Activated CD4-positive, alpha-beta T cell treated with anti-CD3 and anti-CD28 coated beads, Interleukin-2, amount 10 ng/mL, durations not matched to agents 24 days and 14 days (primary cell): ENCODE measurements around the gene FYB2. TPM values are rescaled to one million over a fixed set of nuclear protein-coding genes. Genes with fewer than 3 reads are reported as not detected.

Experiments used
- DNase-seq: peaks from one replicate; pipeline ENCODE4 v3.0.0; 2022
- H3K27ac Mint-ChIP-seq: one replicate; pipeline ENCODE4 v1.8.0; 2022; ENCODE audit warnings: mild to moderate bottlenecking, mixed read lengths
- H3K27me3 Mint-ChIP-seq: one replicate; pipeline ENCODE4 v1.8.0; 2022; ENCODE audit warnings: mixed read lengths
- H3K36me3 Mint-ChIP-seq: one replicate; pipeline ENCODE4 v1.8.0; 2022; ENCODE audit warnings: low read depth, mild to moderate bottlenecking, mixed read lengths
- H3K4me1 Mint-ChIP-seq: one replicate; pipeline ENCODE4 v1.8.0; 2021; ENCODE audit warnings: mixed read lengths
- H3K4me3 Mint-ChIP-seq: one replicate; pipeline ENCODE4 v1.8.0; 2022; ENCODE audit warnings: mild to moderate bottlenecking, moderate library complexity, mixed read lengths
- H3K9me3 Mint-ChIP-seq: one replicate; pipeline ENCODE4 v1.8.0; 2021; ENCODE audit warnings: mixed read lengths
- intact Hi-C: fragments of 100-400 bp; cut with micrococcal nuclease; formaldehyde crosslinking; loops from one replicate; pipeline ENCODE4 v1.15.1; 2023
- total RNA-seq: library from RNA; stranded (reverse); gene quantifications from 2 replicates; pipeline ENCODE4 v1.2.3, GENCODE V29; 2022

FYB2 gene
- total RNA-seq, 1 donor from 2014 or later, result not detected

DNA sequence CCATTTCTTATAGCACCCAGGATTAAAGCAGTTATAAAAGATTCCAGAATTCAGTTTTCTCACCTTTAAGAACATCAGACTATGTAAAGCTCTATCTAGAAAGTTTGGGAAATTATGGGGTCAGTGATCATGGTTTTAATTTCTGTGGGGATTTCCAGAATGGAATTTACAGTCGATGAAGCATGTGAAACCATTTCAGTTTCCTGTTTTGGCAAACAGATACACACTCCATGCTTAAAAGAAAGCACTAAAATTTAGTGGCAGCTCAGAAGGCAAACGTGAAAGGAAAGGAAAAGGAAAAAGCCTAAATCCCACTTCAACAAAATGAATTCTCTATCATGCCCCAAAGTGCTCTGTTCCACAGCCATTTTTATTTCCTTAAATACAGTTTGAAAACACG lies 60.4 kb downstream of the FYB2 start:
- Mint-ChIP-seq H3K4me3 (no peak overlapping the region), H3K36me3 (no peaks in the 10 kb centered on the region)

GRCh38 chr1:56758135-56758534 lies 61.1 kb downstream of the FYB2 start:
- no peaks in the 10 kb centered on the region for H3K4me1 Mint-ChIP-seq
- DNase-seq, result no peak
- intact Hi-C loops, result no loop called here
- H3K27ac Mint-ChIP-seq, result no peak overlapping the region
- H3K36me3 Mint-ChIP-seq, result no peaks in the 10 kb centered on the region
- no peak overlapping the region for H3K4me3 Mint-ChIP-seq
- H3K9me3 Mint-ChIP-seq, result no peaks in the 10 kb centered on the region
- H3K27me3 Mint-ChIP-seq, result peaks cover 2% of the 10 kb centered on the region

More for the DNA sequence above, 60.4 kb downstream of the FYB2 start:
- Mint-ChIP-seq H3K9me3 (no peaks in the 10 kb centered on the region), H3K4me1 (no peaks in the 10 kb centered on the region), H3K27ac (no peak overlapping the region), H3K27me3 (peaks cover 2% of the 10 kb centered on the region)
- no peak for DNase-seq
- intact Hi-C loops, result no loop called here

GRCh38 chr1:56755911-56756310 lies 63.3 kb downstream of the FYB2 start:
- no peak overlapping the region for H3K27ac Mint-ChIP-seq
- DNase-seq, result no peak
- intact Hi-C loops, result no loop called here

GRCh38 chr1:56754708-56755479 lies 64.3 kb downstream of the FYB2 start:
- no peaks in the 10 kb centered on the region for H3K9me3 Mint-ChIP-seq
- DNase-seq, result no peak
- H3K4me3 Mint-ChIP-seq, result no peak overlapping the region
- no peaks in the 10 kb centered on the region for H3K36me3 Mint-ChIP-seq
- H3K27ac Mint-ChIP-seq, result no peak overlapping the region
- intact Hi-C loops, result no loop called here
- H3K4me1 Mint-ChIP-seq, result no peaks in the 10 kb centered on the region
- H3K27me3 Mint-ChIP-seq, result no peaks in the 10 kb centered on the region

More at GRCh38 chr1:56755911-56756310, 63.3 kb downstream of the FYB2 start:
- H3K36me3 Mint-ChIP-seq, result no peaks in the 10 kb centered on the region
- H3K4me1 Mint-ChIP-seq, result no peaks in the 10 kb centered on the region
- H3K4me3 Mint-ChIP-seq, result no peak overlapping the region
- no peaks in the 10 kb centered on the region for H3K27me3 Mint-ChIP-seq
- no peaks in the 10 kb centered on the region for H3K9me3 Mint-ChIP-seq

- Mint-ChIP-seq H3K9me3 (no peaks in the 10 kb centered on the region), H3K36me3 (no peaks in the 10 kb centered on the region), H3K4me3 (no peak overlapping the region), H3K27me3 (no peaks in the 10 kb centered on the region), H3K4me1 (no peaks in the 10 kb centered on the region), H3K27ac (no peak overlapping the region)
- intact Hi-C loops, result no loop called here
- DNase-seq, result no peak
These were observed 74.0 kb downstream of the FYB2 start for GRCh38 chr1:56745231-56745630.

DNA sequence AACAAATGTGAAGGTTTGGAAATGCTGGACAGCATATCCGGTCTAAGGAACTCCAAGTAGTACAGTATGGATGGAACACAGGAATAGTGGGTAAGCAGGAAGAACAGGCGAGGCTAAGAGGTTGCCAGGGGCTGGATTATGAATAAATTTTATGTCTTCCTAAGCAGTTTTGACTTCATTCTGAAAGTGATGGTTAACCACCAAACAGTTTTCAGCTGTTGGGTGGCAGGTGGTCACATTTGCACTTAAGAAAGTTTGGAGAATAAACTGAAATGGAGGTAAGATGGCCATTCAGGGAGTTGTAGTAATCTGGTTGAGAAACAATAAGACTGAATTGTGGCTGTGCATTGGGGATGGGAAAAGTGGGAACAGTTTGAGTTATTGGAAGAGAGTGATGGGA lies 90.2 kb downstream of the FYB2 start:
- Mint-ChIP-seq H3K36me3 (no peaks in the 10 kb centered on the region), H3K9me3 (no peaks in the 10 kb centered on the region), H3K27ac (no peak overlapping the region), H3K4me3 (no peak overlapping the region), H3K4me1 (no peaks in the 10 kb centered on the region), H3K27me3 (peaks cover 4% of the 10 kb centered on the region)
- intact Hi-C loops, result no loop called here
- DNase-seq, result no peak

GRCh38 chr1:56726706-56727105 lies 92.5 kb downstream of the FYB2 start:
- no peaks in the 10 kb centered on the region for H3K36me3 Mint-ChIP-seq
- no peak overlapping the region for H3K4me3 Mint-ChIP-seq
- H3K9me3 Mint-ChIP-seq, result no peaks in the 10 kb centered on the region
- no peaks in the 10 kb centered on the region for H3K4me1 Mint-ChIP-seq
- no peaks in the 10 kb centered on the region for H3K27me3 Mint-ChIP-seq
- intact Hi-C loops, result no loop called here
- no peak for DNase-seq
- no peak overlapping the region for H3K27ac Mint-ChIP-seq

- intact Hi-C loops, result no loop called here
- no peaks in the 10 kb centered on the region for H3K9me3 Mint-ChIP-seq
- H3K27me3 Mint-ChIP-seq, result no peaks in the 10 kb centered on the region
- DNase-seq, result no peak
- no peaks in the 10 kb centered on the region for H3K4me1 Mint-ChIP-seq
- H3K36me3 Mint-ChIP-seq, result no peaks in the 10 kb centered on the region
- H3K4me3 Mint-ChIP-seq, result no peak overlapping the region
- H3K27ac Mint-ChIP-seq, result no peak overlapping the region
These were observed 100.0 kb downstream of the FYB2 start for GRCh38 chr1:56719171-56719570.

GRCh38 chr1:56715156-56715555 lies 104.0 kb downstream of the FYB2 start:
- Mint-ChIP-seq H3K4me1 (no peaks in the 10 kb centered on the region), H3K9me3 (no peaks in the 10 kb centered on the region), H3K4me3 (no peak overlapping the region), H3K27ac (no peak overlapping the region), H3K36me3 (no peaks in the 10 kb centered on the region), H3K27me3 (peaks cover 2% of the 10 kb centered on the region)
- intact Hi-C loops, result no loop called here
- no peak for DNase-seq

- intact Hi-C loops, result no loop called here
- Mint-ChIP-seq H3K27me3 (peaks cover 4% of the 10 kb centered on the region), H3K4me1 (no peaks in the 10 kb centered on the region), H3K4me3 (no peak overlapping the region), H3K27ac (no peak overlapping the region), H3K36me3 (no peaks in the 10 kb centered on the region), H3K9me3 (no peaks in the 10 kb centered on the region)
- DNase-seq, result no peak
These were observed 106.1 kb downstream of the FYB2 start for GRCh38 chr1:56713112-56713511.

- Mint-ChIP-seq H3K27ac (no peak overlapping the region), H3K27me3 (peaks cover 6% of the 10 kb centered on the region), H3K9me3 (no peaks in the 10 kb centered on the region), H3K4me3 (no peak overlapping the region), H3K4me1 (no peaks in the 10 kb centered on the region), H3K36me3 (no peaks in the 10 kb centered on the region)
- intact Hi-C loops, result no loop called here
- DNase-seq, result no peak
These were observed 107.1 kb downstream of the FYB2 start for GRCh38 chr1:56712150-56712549.

GRCh38 chr1:56710646-56711045 lies 108.6 kb downstream of the FYB2 start:
- Mint-ChIP-seq H3K9me3 (no peaks in the 10 kb centered on the region), H3K27ac (no peak overlapping the region), H3K36me3 (no peaks in the 10 kb centered on the region), H3K27me3 (peaks cover 6% of the 10 kb centered on the region), H3K4me3 (no peak overlapping the region), H3K4me1 (no peaks in the 10 kb centered on the region)
- no peak for DNase-seq
- intact Hi-C loops, result no loop called here

- Mint-ChIP-seq H3K27ac (no peak overlapping the region), H3K36me3 (no peaks in the 10 kb centered on the region), H3K9me3 (no peaks in the 10 kb centered on the region), H3K4me3 (no peak overlapping the region), H3K4me1 (no peaks in the 10 kb centered on the region), H3K27me3 (peaks cover 6% of the 10 kb centered on the region)
- intact Hi-C loops, result no loop called here
- no peak for DNase-seq
These were observed 109.2 kb downstream of the FYB2 start for GRCh38 chr1:56709995-56710394.

DNA sequence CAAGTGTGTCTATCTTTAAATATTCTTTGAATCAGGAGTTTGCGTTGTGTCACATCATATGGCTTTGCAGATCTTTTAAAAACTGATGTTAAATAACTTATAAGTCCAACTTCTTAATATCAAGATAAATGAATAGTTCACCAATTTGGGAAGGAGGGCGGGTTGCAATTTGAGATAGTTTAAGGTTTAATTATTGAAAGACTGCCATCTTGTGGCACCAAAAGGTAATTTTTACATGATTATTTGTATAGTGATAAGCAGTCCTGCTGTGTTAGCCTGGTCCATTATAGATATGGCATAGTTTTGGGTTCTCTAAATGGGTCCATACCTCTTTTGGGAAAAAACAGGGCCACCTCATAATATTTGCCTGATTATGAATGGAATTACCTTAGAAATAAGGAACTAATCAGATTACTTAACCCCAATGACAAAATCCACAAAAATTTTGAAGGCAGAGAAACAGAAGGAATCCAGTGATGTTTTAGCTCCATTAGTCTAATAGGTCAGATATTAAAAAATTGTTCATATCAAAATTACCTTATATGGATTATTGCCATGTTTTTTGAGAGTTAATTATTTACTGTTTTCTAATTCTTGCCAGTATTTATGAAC lies 109.8 kb downstream of the FYB2 start:
- Mint-ChIP-seq H3K9me3 (no peaks in the 10 kb centered on the region), H3K4me1 (no peaks in the 10 kb centered on the region), H3K27me3 (peaks cover 6% of the 10 kb centered on the region), H3K36me3 (no peaks in the 10 kb centered on the region), H3K27ac (no peak overlapping the region), H3K4me3 (no peak overlapping the region)
- peak; percentile 57 for DNase-seq
- intact Hi-C loops, result no loop called here

GRCh38 chr1:56707379-56707778 lies 111.8 kb downstream of the FYB2 start:
- Mint-ChIP-seq H3K4me3 (no peak overlapping the region), H3K27ac (no peak overlapping the region), H3K36me3 (no peaks in the 10 kb centered on the region), H3K4me1 (no peaks in the 10 kb centered on the region), H3K27me3 (peaks cover 6% of the 10 kb centered on the region), H3K9me3 (no peaks in the 10 kb centered on the region)
- no peak for DNase-seq
- intact Hi-C loops, result no loop called here
